Neural progenitor cell (in vitro differentiated cells): ENCODE results near the gene COG5. TPM values are rescaled to one million over a fixed set of nuclear protein-coding genes. Genes with fewer than 3 reads are reported as not detected.

Experiments used
- DNase-seq: peaks from one replicate; pipeline ENCODE4 v3.0.0-alpha.2; 2016; ENCODE audit warnings: low spot score
- H2AFZ ChIP-seq: fragments of 200-600 bp; sonication (generic); replicated peaks from 2 replicates; pipeline ENCODE4 v1.6.1; 2016; ENCODE audit warnings: antibody characterized with exemption
- H3F3A ChIP-seq: fragments of 200-600 bp; sonication (generic); 2 replicates; pipeline ENCODE4 v1.6.1; 2016; ENCODE audit warnings: antibody characterized with exemption, low read depth
- H3K27ac ChIP-seq: fragments of 200-600 bp; sonication (generic); 2 replicates; pipeline ENCODE4 v1.5.1; 2016; ENCODE audit warnings: mild to moderate bottlenecking
- H3K27me3 ChIP-seq: fragments of 200-600 bp; sonication (generic); 2 replicates; pipeline ENCODE4 v1.6.1; 2016; ENCODE audit warnings: mild to moderate bottlenecking, moderate library complexity
- H3K36me3 ChIP-seq: fragments of 200-600 bp; sonication (generic); 2 replicates; pipeline ENCODE4 v1.5.1; 2016
- H3K4me1 ChIP-seq: fragments of 200-600 bp; sonication (generic); 2 replicates; pipeline ENCODE4 v1.6.1; 2016; ENCODE audit warnings: mixed run types
- H3K4me2 ChIP-seq: fragments of 200-600 bp; sonication (generic); 2 replicates; pipeline ENCODE4 v1.6.1; 2016
- H3K4me3 ChIP-seq: fragments of 200-600 bp; sonication (generic); 2 replicates; pipeline ENCODE4 v1.5.1; 2016
- H3K79me2 ChIP-seq: fragments of 200-600 bp; sonication (generic); 2 replicates; pipeline ENCODE4 v1.6.1; 2016; ENCODE audit warnings: low read depth
- H3K9ac ChIP-seq: fragments of 200-600 bp; sonication (generic); 2 replicates; pipeline ENCODE4 v1.6.1; 2016
- H3K9me3 ChIP-seq: fragments of 200-600 bp; sonication (generic); 2 replicates; pipeline ENCODE4 v1.5.1; 2016; ENCODE audit warnings: low read depth
- H4K20me1 ChIP-seq: fragments of 200-600 bp; sonication (generic); 2 replicates; pipeline ENCODE4 v1.6.1; 2016; ENCODE audit warnings: low read depth
- H3K27ac Mint-ChIP-seq: 3 replicates; pipeline ENCODE4 v1.8.0; 2021; ENCODE audit warnings: mixed read lengths
- H3K27me3 Mint-ChIP-seq: 2 replicates; pipeline ENCODE4 v1.8.0; 2022; ENCODE audit warnings: low read depth, mild to moderate bottlenecking, inconsistent platforms, moderate library complexity, mixed read lengths; ENCODE audit not compliant: insufficient read depth
- H3K36me3 Mint-ChIP-seq: 3 replicates; pipeline ENCODE4 v1.8.0; 2021; ENCODE audit warnings: mixed read lengths
- H3K4me1 Mint-ChIP-seq: 3 replicates; pipeline ENCODE4 v1.8.0; 2021; ENCODE audit warnings: mixed read lengths
- H3K4me3 Mint-ChIP-seq: 3 replicates; pipeline ENCODE4 v1.8.0; 2021; ENCODE audit warnings: mild to moderate bottlenecking, moderate library complexity, mixed read lengths
- H3K9me3 Mint-ChIP-seq: 3 replicates; pipeline ENCODE4 v1.8.0; 2020; ENCODE audit warnings: mixed read lengths
- EZH2 ChIP-seq: fragments of 200-600 bp; sonication (generic); IDR thresholded peaks from 2 replicates; pipeline ENCODE4 v1.6.1; 2017; ENCODE audit warnings: antibody characterized with exemption, mild to moderate bottlenecking, moderate library complexity
- EZH2phosphoT487 ChIP-seq: fragments of 200-600 bp; sonication (generic); IDR thresholded peaks from 2 replicates; pipeline ENCODE4 v1.6.1; 2017; ENCODE audit warnings: antibody characterized with exemption
- total RNA-seq: library from RNA; depleted of rRNA; stranded (reverse); fragments of >200 nt; gene quantifications from 2 replicates; pipeline ENCODE4 v1.2.3, GENCODE V29; 2015; ENCODE audit warnings: low replicate concordance
- TF ChIP-seq, protein P1 (sequence below): fragments of 200-600 bp; sonication (generic); IDR thresholded peaks from 2 replicates; pipeline ENCODE4 v1.5.1; 2017; ENCODE audit warnings: antibody characterized with exemption, mild to moderate bottlenecking

Gene COG5
- total RNA-seq, 1 donor from 2014 or later: 90.5 TPM

GRCh38 chr7:107258737-107259136 is 305.0 kb downstream of the COG5 start:
- Mint-ChIP-seq H3K4me3 (no peak overlapping the region), H3K27ac (no peak overlapping the region), H3K36me3 (no peaks in the 10 kb centered on the region), H3K27me3 (no peaks in the 10 kb centered on the region), H3K4me1 (peaks cover 3% of the 10 kb centered on the region), H3K9me3 (no peaks in the 10 kb centered on the region)
- Histone ChIP-seq H3K4me2 (no peak overlapping the region), H3K9me3 (no peaks in the 10 kb centered on the region), H2AFZ (no peak overlapping the region), H3K36me3 (no peaks in the 10 kb centered on the region), H3K9ac (no peak overlapping the region), H3K4me1 (no peaks in the 10 kb centered on the region), H3F3A (no peaks in the 10 kb centered on the region), H3K79me2 (no peaks in the 10 kb centered on the region), H4K20me1 (no peaks in the 10 kb centered on the region), H3K27me3 (no peaks in the 10 kb centered on the region), H3K27ac (no peak overlapping the region), H3K4me3 (no peak overlapping the region)
- TF ChIP-seq, protein P1, sequence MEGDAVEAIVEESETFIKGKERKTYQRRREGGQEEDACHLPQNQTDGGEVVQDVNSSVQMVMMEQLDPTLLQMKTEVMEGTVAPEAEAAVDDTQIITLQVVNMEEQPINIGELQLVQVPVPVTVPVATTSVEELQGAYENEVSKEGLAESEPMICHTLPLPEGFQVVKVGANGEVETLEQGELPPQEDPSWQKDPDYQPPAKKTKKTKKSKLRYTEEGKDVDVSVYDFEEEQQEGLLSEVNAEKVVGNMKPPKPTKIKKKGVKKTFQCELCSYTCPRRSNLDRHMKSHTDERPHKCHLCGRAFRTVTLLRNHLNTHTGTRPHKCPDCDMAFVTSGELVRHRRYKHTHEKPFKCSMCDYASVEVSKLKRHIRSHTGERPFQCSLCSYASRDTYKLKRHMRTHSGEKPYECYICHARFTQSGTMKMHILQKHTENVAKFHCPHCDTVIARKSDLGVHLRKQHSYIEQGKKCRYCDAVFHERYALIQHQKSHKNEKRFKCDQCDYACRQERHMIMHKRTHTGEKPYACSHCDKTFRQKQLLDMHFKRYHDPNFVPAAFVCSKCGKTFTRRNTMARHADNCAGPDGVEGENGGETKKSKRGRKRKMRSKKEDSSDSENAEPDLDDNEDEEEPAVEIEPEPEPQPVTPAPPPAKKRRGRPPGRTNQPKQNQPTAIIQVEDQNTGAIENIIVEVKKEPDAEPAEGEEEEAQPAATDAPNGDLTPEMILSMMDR: no peak
- no peak for TF ChIP-seq EZH2
- TF ChIP-seq EZH2phosphoT487: no peak
- DNase-seq: no peak

- H3K4me3 Mint-ChIP-seq: no peak overlapping the region
- no peaks in the 10 kb centered on the region for H3K36me3 Mint-ChIP-seq
- Histone ChIP-seq H3K4me3 (no peak overlapping the region), H3K4me2 (no peak overlapping the region), H3K36me3 (no peaks in the 10 kb centered on the region), H2AFZ (no peak overlapping the region), H3K79me2 (no peaks in the 10 kb centered on the region), H3K9me3 (no peaks in the 10 kb centered on the region), H4K20me1 (no peaks in the 10 kb centered on the region), H3K4me1 (no peaks in the 10 kb centered on the region), H3K9ac (no peak overlapping the region), H3K27ac (no peak overlapping the region), H3K27me3 (no peaks in the 10 kb centered on the region), H3F3A (no peaks in the 10 kb centered on the region)
- H3K27ac Mint-ChIP-seq: no peak overlapping the region
- H3K4me1 Mint-ChIP-seq: peaks cover 3% of the 10 kb centered on the region
- DNase-seq: no peak
- no peaks in the 10 kb centered on the region for H3K9me3 Mint-ChIP-seq
- no peaks in the 10 kb centered on the region for H3K27me3 Mint-ChIP-seq
- TF ChIP-seq EZH2: no peak
- TF ChIP-seq, protein P1: no peak
- no peak for TF ChIP-seq EZH2phosphoT487
These were observed 308.1 kb downstream of the COG5 start for GRCh38 chr7:107255602-107256001.

DNA sequence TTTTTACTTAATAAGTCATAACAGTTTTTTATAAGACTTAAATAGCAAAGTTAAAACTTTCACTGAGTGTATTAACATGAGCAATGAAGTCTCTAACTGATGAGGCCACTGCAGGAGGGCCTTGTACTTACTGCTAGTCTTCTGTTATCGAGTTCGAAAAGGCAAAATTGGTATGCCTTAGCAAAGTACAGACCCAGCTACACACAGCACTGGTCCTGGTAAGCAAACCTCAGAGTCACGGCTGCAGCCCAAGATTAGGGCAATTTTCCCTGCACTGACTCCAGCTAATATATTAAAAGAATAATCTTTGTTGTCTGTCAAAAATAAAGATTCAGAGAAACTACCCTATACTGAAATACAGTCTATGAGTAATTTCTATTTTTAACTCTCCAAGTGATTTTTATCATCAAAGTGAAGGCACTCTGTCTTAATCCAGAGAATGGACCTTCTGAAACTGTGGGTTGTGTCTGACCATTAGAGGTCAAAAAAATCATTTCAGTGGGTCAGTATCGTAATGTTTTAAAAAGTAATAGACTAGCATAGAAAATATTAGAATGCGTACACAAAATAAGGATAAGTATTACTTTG is 309.2 kb downstream of the COG5 start:
- H3K9ac ChIP-seq: no peak overlapping the region
- no peak overlapping the region for H3K4me3 ChIP-seq
- no peaks in the 10 kb centered on the region for H3K36me3 ChIP-seq
- H3K9me3 ChIP-seq: no peaks in the 10 kb centered on the region
- no peak overlapping the region for H3K27ac ChIP-seq
- H3K4me1 ChIP-seq: no peaks in the 10 kb centered on the region
- H3K27me3 ChIP-seq: no peaks in the 10 kb centered on the region
- Mint-ChIP-seq H3K36me3 (no peaks in the 10 kb centered on the region), H3K9me3 (no peaks in the 10 kb centered on the region), H3K27me3 (no peaks in the 10 kb centered on the region), H3K4me1 (peaks cover 3% of the 10 kb centered on the region), H3K27ac (no peak overlapping the region), H3K4me3 (no peak overlapping the region)
- DNase-seq: no peak
- H3K4me2 ChIP-seq: no peak overlapping the region
- H4K20me1 ChIP-seq: no peaks in the 10 kb centered on the region
- no peaks in the 10 kb centered on the region for H3F3A ChIP-seq
- no peak overlapping the region for H2AFZ ChIP-seq
- TF ChIP-seq, protein P1: no peak
- TF ChIP-seq EZH2phosphoT487 (no peak), EZH2 (no peak)
- H3K79me2 ChIP-seq: no peaks in the 10 kb centered on the region
